Ishikawa (cell line): ENCODE measurements around the gene FLII.

Source experiments
- CEBPB ChIP-seq: IDR thresholded peaks from 2 replicates; pipeline ENCODE4 v1.6.1; 2012
- EGR1 ChIP-seq: IDR thresholded peaks from 2 replicates; pipeline ENCODE4 v1.6.1; 2012
- EP300 ChIP-seq: IDR thresholded peaks from 2 replicates; pipeline ENCODE4 v1.6.1; 2012; ENCODE audit warnings: borderline replicate concordance
- FOXM1 ChIP-seq: IDR thresholded peaks from 2 replicates; pipeline ENCODE4 v1.6.1; 2012; ENCODE audit warnings: low read depth, borderline replicate concordance
- NFIC ChIP-seq: IDR thresholded peaks from 2 replicates; pipeline ENCODE4 v1.6.1; 2012
- RAD21 ChIP-seq: IDR thresholded peaks from 2 replicates; pipeline ENCODE4 v1.6.1; 2012; ENCODE audit warnings: low read depth
- TAF1 ChIP-seq: IDR thresholded peaks from 2 replicates; pipeline ENCODE4 v1.6.1; 2012; ENCODE audit warnings: low read depth, mild to moderate bottlenecking
- TCF12 ChIP-seq: IDR thresholded peaks from 2 replicates; pipeline ENCODE4 v1.6.1; 2012; ENCODE audit warnings: low read depth
- TEAD4 ChIP-seq: IDR thresholded peaks from 2 replicates; pipeline ENCODE4 v1.6.1; 2012
- YY1 ChIP-seq: IDR thresholded peaks from 2 replicates; pipeline ENCODE4 v1.6.1; 2012; ENCODE audit warnings: low read depth
- TF ChIP-seq, protein P1 (sequence below): IDR thresholded peaks from 2 replicates; pipeline ENCODE4 v1.6.1; 2012
- TF ChIP-seq, protein P2 (sequence below): IDR thresholded peaks from 2 replicates; pipeline ENCODE4 v1.6.1; 2012; ENCODE audit warnings: low read depth, mild to moderate bottlenecking
- TF ChIP-seq, protein P3 (sequence below): IDR thresholded peaks from 2 replicates; pipeline ENCODE4 v1.6.1; 2012

DNA sequence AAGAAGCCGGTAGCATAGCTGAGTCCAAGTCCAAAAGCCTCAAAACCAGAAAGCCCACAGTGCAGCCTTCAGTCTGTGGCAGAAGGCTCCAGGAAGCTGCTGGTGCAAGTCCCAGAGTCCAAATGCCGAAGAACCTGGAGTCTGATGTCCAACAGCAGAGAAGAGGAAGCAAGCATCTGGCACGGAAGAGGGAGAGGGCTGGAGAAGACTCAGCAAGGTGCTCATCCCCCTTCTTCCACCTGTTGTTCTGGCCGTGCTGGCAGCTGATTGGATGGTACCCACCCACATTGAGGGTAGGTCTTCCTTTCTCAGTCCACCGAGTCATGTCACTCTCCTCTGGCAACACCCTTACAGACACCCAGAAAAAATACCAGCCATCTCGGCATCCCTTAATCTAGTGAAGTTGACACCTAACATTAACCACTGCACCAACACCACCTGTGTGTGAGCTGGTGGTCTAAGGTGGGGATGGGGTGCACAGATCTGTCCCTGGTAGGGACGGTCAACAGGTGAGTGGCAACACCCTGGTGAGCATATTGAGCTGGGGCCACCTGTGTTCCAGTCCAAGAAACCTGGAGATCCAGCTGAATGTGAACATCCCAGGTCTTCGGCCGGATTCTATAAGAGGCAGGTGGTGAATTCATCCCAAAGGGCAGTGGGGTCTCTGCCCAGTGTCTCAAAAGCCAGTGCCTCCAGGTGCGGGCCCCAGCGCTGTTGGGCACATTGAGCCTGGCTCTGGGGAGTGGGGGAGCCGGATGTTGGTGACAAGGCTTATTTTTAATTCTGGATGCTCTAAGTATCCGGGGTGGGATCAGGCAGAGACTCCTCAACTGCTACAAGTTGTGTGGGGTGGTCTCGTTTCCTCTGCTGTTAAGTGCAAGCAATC is 11.8 kb upstream of the FLII start:
- TF ChIP-seq EP300 (no peak), TAF1 (no peak), TCF12 (no peak), CEBPB (no peak), TEAD4 (no peak), FOXM1 (no peak), NFIC (no peak), RAD21 (no peak), YY1 (no peak), EGR1 (no peak)
- TF ChIP-seq, protein P1, sequence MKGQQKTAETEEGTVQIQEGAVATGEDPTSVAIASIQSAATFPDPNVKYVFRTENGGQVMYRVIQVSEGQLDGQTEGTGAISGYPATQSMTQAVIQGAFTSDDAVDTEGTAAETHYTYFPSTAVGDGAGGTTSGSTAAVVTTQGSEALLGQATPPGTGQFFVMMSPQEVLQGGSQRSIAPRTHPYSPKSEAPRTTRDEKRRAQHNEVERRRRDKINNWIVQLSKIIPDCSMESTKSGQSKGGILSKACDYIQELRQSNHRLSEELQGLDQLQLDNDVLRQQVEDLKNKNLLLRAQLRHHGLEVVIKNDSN = no peak
- TF ChIP-seq, protein P2, sequence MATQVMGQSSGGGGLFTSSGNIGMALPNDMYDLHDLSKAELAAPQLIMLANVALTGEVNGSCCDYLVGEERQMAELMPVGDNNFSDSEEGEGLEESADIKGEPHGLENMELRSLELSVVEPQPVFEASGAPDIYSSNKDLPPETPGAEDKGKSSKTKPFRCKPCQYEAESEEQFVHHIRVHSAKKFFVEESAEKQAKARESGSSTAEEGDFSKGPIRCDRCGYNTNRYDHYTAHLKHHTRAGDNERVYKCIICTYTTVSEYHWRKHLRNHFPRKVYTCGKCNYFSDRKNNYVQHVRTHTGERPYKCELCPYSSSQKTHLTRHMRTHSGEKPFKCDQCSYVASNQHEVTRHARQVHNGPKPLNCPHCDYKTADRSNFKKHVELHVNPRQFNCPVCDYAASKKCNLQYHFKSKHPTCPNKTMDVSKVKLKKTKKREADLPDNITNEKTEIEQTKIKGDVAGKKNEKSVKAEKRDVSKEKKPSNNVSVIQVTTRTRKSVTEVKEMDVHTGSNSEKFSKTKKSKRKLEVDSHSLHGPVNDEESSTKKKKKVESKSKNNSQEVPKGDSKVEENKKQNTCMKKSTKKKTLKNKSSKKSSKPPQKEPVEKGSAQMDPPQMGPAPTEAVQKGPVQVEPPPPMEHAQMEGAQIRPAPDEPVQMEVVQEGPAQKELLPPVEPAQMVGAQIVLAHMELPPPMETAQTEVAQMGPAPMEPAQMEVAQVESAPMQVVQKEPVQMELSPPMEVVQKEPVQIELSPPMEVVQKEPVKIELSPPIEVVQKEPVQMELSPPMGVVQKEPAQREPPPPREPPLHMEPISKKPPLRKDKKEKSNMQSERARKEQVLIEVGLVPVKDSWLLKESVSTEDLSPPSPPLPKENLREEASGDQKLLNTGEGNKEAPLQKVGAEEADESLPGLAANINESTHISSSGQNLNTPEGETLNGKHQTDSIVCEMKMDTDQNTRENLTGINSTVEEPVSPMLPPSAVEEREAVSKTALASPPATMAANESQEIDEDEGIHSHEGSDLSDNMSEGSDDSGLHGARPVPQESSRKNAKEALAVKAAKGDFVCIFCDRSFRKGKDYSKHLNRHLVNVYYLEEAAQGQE = no peak
- TF ChIP-seq, protein P3, sequence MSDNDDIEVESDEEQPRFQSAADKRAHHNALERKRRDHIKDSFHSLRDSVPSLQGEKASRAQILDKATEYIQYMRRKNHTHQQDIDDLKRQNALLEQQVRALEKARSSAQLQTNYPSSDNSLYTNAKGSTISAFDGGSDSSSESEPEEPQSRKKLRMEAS = no peak
